AG04450 (cell line): ENCODE results near the gene STAT4. TPM values are rescaled to one million over a fixed set of nuclear protein-coding genes. Genes with fewer than 3 reads are reported as not detected.
A peak's percentile ranks its signal among the peaks of the same experiment; 100 is the strongest.

Experiments
- CTCF ChIA-PET: fragments of 300-600, 350-600 bp; formaldehyde crosslinking; extraction: SDS; loops from one replicate; lab custom pipeline; 2022; ENCODE audit warnings: antibody characterized with exemption, inconsistent platforms; lab: Charles Lee
- POLR2A ChIA-PET: fragments of 350-600 bp; formaldehyde crosslinking; extraction: SDS; loops from one replicate; lab custom pipeline; 2021; ENCODE audit warnings: antibody characterized with exemption, inconsistent platforms; lab: Yijun Ruan, JAX
- DNase-seq: peaks from one replicate; pipeline ENCODE4 v3.0.0-alpha.2; 2011; ENCODE audit warnings: low read depth, low spot score
- H3K27ac ChIP-seq: one replicate; pipeline ENCODE4 v1.5.1; 2012; ENCODE audit warnings: low read depth, low read length, control low read depth
- H3K27me3 ChIP-seq: one replicate; pipeline ENCODE4 v1.6.0; 2012; ENCODE audit warnings: low read length; ENCODE audit not compliant: control insufficient read depth, insufficient read depth
- H3K4me3 ChIP-seq: 2 replicates; pipeline ENCODE4 v1.5.1; 2011; ENCODE audit warnings: mild to moderate bottlenecking, low read depth, low read length, control low read depth
- H3K9me3 ChIP-seq: 2 replicates; pipeline ENCODE4 v1.5.1; 2012; ENCODE audit warnings: low read length; ENCODE audit not compliant: control insufficient read depth, insufficient read depth
- CTCF ChIP-seq: IDR thresholded peaks from 2 replicates; pipeline ENCODE4 v1.5.1; 2011; ENCODE audit warnings: low read depth, low read length, control low read depth, inconsistent platforms
- polyA plus RNA-seq: library from polyadenylated mRNA; depleted of rRNA; stranded (reverse); fragments of >200 nt; gene quantifications from 2 replicates; pipeline ENCODE4 v1.2.3, GENCODE V29; 2011

STAT4 gene
- polyA plus RNA-seq, 1 experiment: 1.3 TPM

- CTCF ChIA-PET: interaction anchor here (1.0 kb wide), 1 partner anchor 9 kb away, joined by 4 read pairs; no protein-coding TSS in a partner anchor
- peak overlapping the region; percentile 85 for H3K4me3 ChIP-seq
- H3K27ac ChIP-seq: peak overlapping the region; percentile 99
- TF ChIP-seq CTCF: no peak
- H3K9me3 ChIP-seq: no peaks in the 10 kb centered on the region
- POLR2A ChIA-PET: interaction anchor here (1.0 to 2.6 kb wide), 5 partner anchors 9 to 41 kb away, joined by 3 to 18 read pairs (median 5); no protein-coding TSS in a partner anchor
- no peaks in the 10 kb centered on the region for H3K27me3 ChIP-seq
- DNase-seq: peak; percentile 93
Measured at GRCh38 chr2:191020221-191020741, 130.5 kb downstream of the STAT4 start.

GRCh38 chr2:191019376-191019775 is 131.4 kb downstream of the STAT4 start:
- Histone ChIP-seq H3K27me3 (no peaks in the 10 kb centered on the region), H3K27ac (no peak overlapping the region), H3K4me3 (no peak overlapping the region), H3K9me3 (no peaks in the 10 kb centered on the region)
- TF ChIP-seq CTCF: no peak
- DNase-seq: no peak
- ChIA-PET POLR2A (interaction anchor here (0.6 to 2.6 kb wide), 4 partner anchors 16 to 758 kb away, joined by 3 to 18 read pairs (median 4); no protein-coding TSS in a partner anchor), CTCF (interaction anchor here (0.8 kb wide), 1 partner anchor 503 kb away, joined by 3 read pairs; no protein-coding TSS in a partner anchor)

- H3K9me3 ChIP-seq: no peaks in the 10 kb centered on the region
- H3K4me3 ChIP-seq: no peak overlapping the region
- DNase-seq: no peak
- no peak overlapping the region for H3K27ac ChIP-seq
- CTCF ChIA-PET: no interaction called here
- POLR2A ChIA-PET: interaction anchor here (2.6 kb wide), 1 partner anchor 32 kb away, joined by 18 read pairs; no protein-coding TSS in a partner anchor
- TF ChIP-seq CTCF: no peak
- H3K27me3 ChIP-seq: no peaks in the 10 kb centered on the region
Measured at GRCh38 chr2:191018643-191019119, 132.1 kb downstream of the STAT4 start.

- TF ChIP-seq CTCF: no peak
- no peaks in the 10 kb centered on the region for H3K27me3 ChIP-seq
- CTCF ChIA-PET: no interaction called here
- H3K9me3 ChIP-seq: no peaks in the 10 kb centered on the region
- POLR2A ChIA-PET: no interaction called here
- no peak overlapping the region for H3K27ac ChIP-seq
- H3K4me3 ChIP-seq: no peak overlapping the region
- DNase-seq: no peak
Measured at GRCh38 chr2:191018048-191018447, 132.7 kb downstream of the STAT4 start.

GRCh38 chr2:191015831-191016230 is 135.0 kb downstream of the STAT4 start:
- ChIA-PET POLR2A (no interaction called here), CTCF (interaction anchor here (1.0 kb wide), 1 partner anchor 24 kb away, joined by 3 read pairs; no protein-coding TSS in a partner anchor)
- Histone ChIP-seq H3K4me3 (no peak overlapping the region), H3K27me3 (no peaks in the 10 kb centered on the region), H3K27ac (no peak overlapping the region), H3K9me3 (no peaks in the 10 kb centered on the region)
- DNase-seq: no peak
- TF ChIP-seq CTCF: no peak
